ENCODE data around the gene MRPS2. TPM values are rescaled to one million over a fixed set of nuclear protein-coding genes. Genes with fewer than 3 reads are reported as not detected.

The MRPS2 gene
- polyA plus RNA-seq, 2 of the 4 experiments (the other 2 are of a cell fraction), result 66.9 to 90.1 TPM

- peaks cover 6% of the 10 kb centered on the region; the same call in 1 of the 3 replicates for H3K4me1 ChIP-seq
- H3K9me3 ChIP-seq, result no peaks in the 10 kb centered on the region
- ChIA-PET POLR2A (no interaction called here), CTCF (interaction anchor here (0.8 to 4.0 kb wide), 5 partner anchors 14 to 208 kb away, joined by 3 to 20 read pairs (median 5); partner anchors contain the start of gene MRPS2)
- H3K4me2 ChIP-seq, result no peak overlapping the region
- FAIRE-seq (no peak), DNase-seq (ENCODE audit: low read depth in 1 of 2, low spot score in 1 of 2) (no peak), ATAC-seq (no peak)
- WGBS (ENCODE audit: missing lambda C conversion rate), result 92% methylated on average over 30 of the region's 33 CpGs
- TF ChIP-seq ELK1 (IDR thresholded peaks at IDR 0.05; ENCODE audit: low read depth, low read length) (no peak), KDM5A (IDR thresholded peaks at IDR 0.05) (no peak), POLR2A (IDR thresholded peaks at IDR 0.05; ENCODE audit: low read length) (no peak), HES2 (IDR thresholded peaks at IDR 0.05) (no peak), PHF8 (IDR thresholded peaks at IDR 0.05; ENCODE audit: borderline replicate concordance, low read depth) (no peak), E2F6 (IDR thresholded peaks at IDR 0.05; ENCODE audit: borderline replicate concordance, low read depth) (no peak), CBX8 (IDR thresholded peaks at IDR 0.05) (no peak), HEYL (CRISPR knock-in tag; IDR thresholded peaks at IDR 0.05) (no peak), CHD2 (IDR thresholded peaks at IDR 0.05; ENCODE audit: low read length, partially characterized antibody) (no peak), RAD21 (conservative IDR thresholded peaks at IDR 0.05 in 1 of 2, IDR thresholded peaks at IDR 0.05 in 1 of 2) (no peak), FOSB (CRISPR knock-in tag; IDR thresholded peaks at IDR 0.05) (no peak), ZSCAN20 (CRISPR knock-in tag; IDR thresholded peaks at IDR 0.05) (no peak), EHMT2 (IDR thresholded peaks at IDR 0.05; ENCODE audit: low read depth) (no peak), MAX (IDR thresholded peaks at IDR 0.05) (no peak), RCOR1 (IDR thresholded peaks at IDR 0.05; ENCODE audit: low read depth, low read length) (no peak), EP300 (IDR thresholded peaks at IDR 0.05) (no peak), HOXA7 (CRISPR knock-in tag; IDR thresholded peaks at IDR 0.05) (no peak)
- H3K4me3 ChIP-seq, result no peak overlapping the region
- no peak overlapping the region for H3K27ac ChIP-seq
Measured at GRCh38 chr9:135486267-135487065, 14.0 kb upstream of the MRPS2 start.

- Histone ChIP-seq H3K4me2 (no peak overlapping the region), H3K4me3 (no peak overlapping the region), H3K4me1 (peaks cover 9% of the 10 kb centered on the region; the same call in 1 of the 3 replicates), H3K27ac (no peak overlapping the region), H3K9me3 (no peaks in the 10 kb centered on the region)
- WGBS (ENCODE audit: missing lambda C conversion rate), result 96% methylated on average over 16 of the region's 40 CpGs
- POLR2A ChIA-PET, result no interaction called here
- ATAC-seq (no peak), DNase-seq (ENCODE audit: low read depth in 1 of 2, low spot score in 1 of 2) (no peak), FAIRE-seq (no peak)
- CTCF ChIA-PET, result interaction anchor here (3.0 to 4.0 kb wide), 2 partner anchors 13 to 17 kb away, joined by 13 to 20 read pairs; partner anchors contain the start of gene MRPS2
- TF ChIP-seq EHMT2 (IDR thresholded peaks at IDR 0.05; ENCODE audit: low read depth) (no peak), POLR2A (IDR thresholded peaks at IDR 0.05; ENCODE audit: low read length) (no peak), CBX8 (IDR thresholded peaks at IDR 0.05) (no peak), HMGXB4 (CRISPR knock-in tag; IDR thresholded peaks at IDR 0.05; ENCODE audit: borderline replicate concordance) (no peak), PBX3 (IDR thresholded peaks at IDR 0.05) (no peak), HDAC2 (IDR thresholded peaks at IDR 0.05) (no peak), KDM1A (IDR thresholded peaks at IDR 0.05; ENCODE audit: low read depth) (no peak)
Measured at GRCh38 chr9:135487281-135488012, 13.0 kb upstream of the MRPS2 start.

All from A549 (cell line).